ENCODE data around the gene NACA2. TPM values are rescaled to one million over a fixed set of nuclear protein-coding genes. Genes with fewer than 3 reads are reported as not detected.

NACA2 gene
- total and polyA plus RNA-seq, 2 of the 8 experiments (the other 6 are each of a cell fraction or from before 2014, with no cell fraction given): not detected

DNA sequence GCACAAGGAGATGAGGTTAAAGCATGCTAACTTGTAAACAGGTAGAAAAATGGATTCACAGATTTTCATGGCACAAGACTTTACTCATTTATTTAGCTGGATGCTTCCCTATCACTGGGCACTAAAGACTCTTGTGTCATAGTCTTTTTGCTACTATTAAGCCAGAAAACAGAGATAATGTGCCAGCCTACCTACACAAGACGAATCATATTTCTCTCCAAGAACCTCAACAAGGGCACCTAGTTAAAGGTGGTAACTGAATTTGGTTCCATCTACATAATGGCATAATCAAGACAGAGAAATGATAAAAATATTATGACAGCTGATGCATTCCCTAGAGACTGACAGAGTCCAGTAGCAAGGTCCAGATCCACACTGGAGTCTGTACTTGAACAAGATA is 3.8 kb downstream of the NACA2 start:
- Histone ChIP-seq H3K27ac (ENCODE audit: low read depth, low read length) (no peak overlapping the region), H3K9me3 (ENCODE audit: insufficient read depth in 2 of 2, low read depth in 1 of 2, low read length in 1 of 2) (no peaks in the 10 kb centered on the region), H3K4me3 (ENCODE audit: extremely low read depth in 1 of 4, insufficient read depth in 2 of 4, low read depth in 3 of 4, low read length in 4 of 4) (no peak overlapping the region), H3K4me2 (ENCODE audit: insufficient read depth in 1 of 2, low read depth in 2 of 2, low read length in 2 of 2) (no peak overlapping the region), H2BK12ac (ENCODE audit: low read depth, low read length) (no peak overlapping the region), H3K79me1 (ENCODE audit: low read depth, low read length) (no peaks in the 10 kb centered on the region), H4K20me1 (replicated peaks in 1 of 2; ENCODE audit: control insufficient read depth in 1 of 2, insufficient read depth in 2 of 2, low read length in 2 of 2) (no peaks in the 10 kb centered on the region), H3K27me3 (replicated peaks in 1 of 4; ENCODE audit: control insufficient read depth in 3 of 4, extremely low read depth in 1 of 4, insufficient read depth in 3 of 4, low read length in 3 of 4) (no peaks in the 10 kb centered on the region), H2BK5ac (ENCODE audit: low read depth, low read length) (no peak overlapping the region), H3K18ac (ENCODE audit: extremely low read depth, low read length) (no peak overlapping the region), H3K4ac (replicated peaks; ENCODE audit: insufficient read length, low read depth, low read length) (no peak overlapping the region), H4K5ac (ENCODE audit: insufficient read length, low read depth, low read length) (no peak overlapping the region), H3K4me1 (replicated peaks in 1 of 4; ENCODE audit: control insufficient read depth in 3 of 4, insufficient read depth in 4 of 4, low read length in 3 of 4) (no peaks in the 10 kb centered on the region), H2BK120ac (replicated peaks; ENCODE audit: low read depth, low read length) (no peak overlapping the region), H4K91ac (replicated peaks; ENCODE audit: insufficient read length, low read length) (no peak overlapping the region), H3K79me2 (ENCODE audit: control insufficient read depth in 1 of 2, insufficient read depth in 2 of 2, low read length in 2 of 2) (no peaks in the 10 kb centered on the region), H4K8ac (ENCODE audit: extremely low read depth, insufficient read depth, low read length) (no peak overlapping the region), H2BK20ac (ENCODE audit: low read length) (no peak overlapping the region), H3K14ac (ENCODE audit: insufficient read length) (no peak overlapping the region), H3K23me2 (ENCODE audit: low read depth, low read length) (no peaks in the 10 kb centered on the region), H2BK15ac (ENCODE audit: low read length) (no peak overlapping the region), H3K23ac (ENCODE audit: insufficient read length) (no peak overlapping the region), H2AFZ (ENCODE audit: low read length) (no peak overlapping the region), H3K56ac (replicated peaks; ENCODE audit: insufficient read length, low read depth, low read length) (no peak overlapping the region), H3K36me3 (ENCODE audit: control insufficient read depth in 2 of 4, insufficient read depth in 4 of 4, low read length in 3 of 4) (no peaks in the 10 kb centered on the region), H3K9ac (replicated peaks in 1 of 4; ENCODE audit: extremely low read depth in 1 of 4, low read depth in 3 of 4, low read length in 3 of 4) (no peak overlapping the region), H2AK5ac (ENCODE audit: low read depth, low read length) (no peak overlapping the region)
- FAIRE-seq (no peak), DNase-seq (ENCODE audit: low read depth in 1 of 2, low spot score in 2 of 2) (no peak)
- CTCF ChIA-PET (ENCODE audit: partially characterized antibody): interaction anchor here (0.6 to 2.2 kb wide), 3 partner anchors 13 to 51 kb away, joined by 3 to 7 read pairs (median 5); no protein-coding TSS in a partner anchor
- WGBS, 2 experiments (ENCODE audit: extremely low coverage in 1 of 2, insufficient coverage in 1 of 2, insufficient read length in 1 of 2, insufficient replicate concordance in 2 of 2, low coverage in 1 of 2, low lambda C conversion rate in 2 of 2, missing lambda C conversion rate in 1 of 2): 87% methylated on average over 1 of the region's 1 CpG; no CpG with 5 or more reads in 1 of the 2 experiments
- POLR2A ChIA-PET (ENCODE audit: partially characterized antibody): no interaction called here
- TF ChIP-seq CTCF (IDR thresholded peaks at IDR 0.05; ENCODE audit: control extremely low read depth in 1 of 3, insufficient read depth in 1 of 3, low read depth in 1 of 3, low read length in 3 of 3): no peak
- TF ChIP-seq SIN3A (conservative IDR thresholded peaks at IDR 0.05 in 1 of 2, IDR thresholded peaks at IDR 0.05 in 1 of 2; ENCODE audit: low read depth in 1 of 2, low read length in 2 of 2): no peak
- no peak for TF ChIP-seq TCF12 (IDR thresholded peaks at IDR 0.05; ENCODE audit: low read depth, low read length)
- no peak for TF ChIP-seq RFX5 (IDR thresholded peaks at IDR 0.05; ENCODE audit: borderline replicate concordance, low read depth, low read length)
- TF ChIP-seq HDAC2 (IDR thresholded peaks at IDR 0.05; ENCODE audit: borderline replicate concordance in 1 of 2, low read depth in 2 of 2, low read length in 2 of 2): no peak
- no peak for TF ChIP-seq RBBP5 (IDR thresholded peaks at IDR 0.05; ENCODE audit: borderline replicate concordance, low read depth, low read length)
- TF ChIP-seq SIRT6 (IDR thresholded peaks at IDR 0.05; ENCODE audit: low read length): no peak
- TF ChIP-seq SUZ12 (IDR thresholded peaks at IDR 0.05; ENCODE audit: low read length): no peak
- TF ChIP-seq SP1 (IDR thresholded peaks at IDR 0.05; ENCODE audit: low read depth, low read length): no peak
- TF ChIP-seq CTBP2 (IDR thresholded peaks at IDR 0.05; ENCODE audit: borderline replicate concordance, insufficient read depth, insufficient read length, low read length): no peak
- no peak for TF ChIP-seq CREB1 (IDR thresholded peaks at IDR 0.05)
- no peak for TF ChIP-seq JUN (IDR thresholded peaks at IDR 0.05; ENCODE audit: low read depth, low read length)
